Endothelial cell (in vitro differentiated cells): ENCODE measurements around the gene MED22. TPM values are rescaled to one million over a fixed set of nuclear protein-coding genes. Genes with fewer than 3 reads are reported as not detected.

Experiments
- DNase-seq: peaks from one replicate; pipeline ENCODE4 v3.0.0; 2021; ENCODE audit warnings: low spot score
- H3K27ac Mint-ChIP-seq: one replicate; pipeline ENCODE4 v1.8.0; 2021; ENCODE audit warnings: mixed read lengths, inconsistent platforms; ENCODE audit not compliant: unreplicated experiment
- H3K27me3 Mint-ChIP-seq: one replicate; pipeline ENCODE4 v1.8.0; 2021; ENCODE audit warnings: mild to moderate bottlenecking, moderate library complexity, mixed read lengths, inconsistent platforms; ENCODE audit not compliant: unreplicated experiment
- H3K36me3 Mint-ChIP-seq: one replicate; pipeline ENCODE4 v1.8.0; 2021; ENCODE audit warnings: mild to moderate bottlenecking, low read depth, mixed read lengths, inconsistent platforms; ENCODE audit not compliant: unreplicated experiment
- H3K4me1 Mint-ChIP-seq: one replicate; pipeline ENCODE4 v1.8.0; 2021; ENCODE audit warnings: mild to moderate bottlenecking, mixed read lengths, inconsistent platforms; ENCODE audit not compliant: unreplicated experiment
- H3K4me3 Mint-ChIP-seq: one replicate; pipeline ENCODE4 v1.8.0; 2021; ENCODE audit warnings: mild to moderate bottlenecking, mixed read lengths, inconsistent platforms; ENCODE audit not compliant: unreplicated experiment
- H3K9me3 Mint-ChIP-seq: one replicate; pipeline ENCODE4 v1.8.0; 2021; ENCODE audit warnings: mixed read lengths, inconsistent platforms; ENCODE audit not compliant: unreplicated experiment
- total RNA-seq: library from RNA; stranded (reverse); fragmentation: NEBNext Ultra II Directional; extraction: Animal tissue kit (Norgen Biotek cat#: 25700); gene quantifications from one replicate; pipeline ENCODE4 v1.2.1, GENCODE V29; 2021; ENCODE audit not compliant: unreplicated experiment
- TF ChIP-seq, protein P1 (sequence below): fragments of 200-600 bp; sonication (generic); IDR thresholded peaks from one replicate; pipeline ENCODE4 v1.5.0; 2021; ENCODE audit warnings: antibody characterized with exemption; ENCODE audit not compliant: unreplicated experiment

The MED22 gene
- total RNA-seq, 1 donor from 2014 or later: 32.9 TPM

GRCh38 chr9:133307301-133307700, 40.6 kb downstream of the MED22 start:
- DNase-seq: no peak
- Mint-ChIP-seq H3K27ac (no peak overlapping the region), H3K4me1 (no peaks in the 10 kb centered on the region)

GRCh38 chr9:133306242-133307204, 41.4 kb downstream of the MED22 start:
- TF ChIP-seq, protein P1, sequence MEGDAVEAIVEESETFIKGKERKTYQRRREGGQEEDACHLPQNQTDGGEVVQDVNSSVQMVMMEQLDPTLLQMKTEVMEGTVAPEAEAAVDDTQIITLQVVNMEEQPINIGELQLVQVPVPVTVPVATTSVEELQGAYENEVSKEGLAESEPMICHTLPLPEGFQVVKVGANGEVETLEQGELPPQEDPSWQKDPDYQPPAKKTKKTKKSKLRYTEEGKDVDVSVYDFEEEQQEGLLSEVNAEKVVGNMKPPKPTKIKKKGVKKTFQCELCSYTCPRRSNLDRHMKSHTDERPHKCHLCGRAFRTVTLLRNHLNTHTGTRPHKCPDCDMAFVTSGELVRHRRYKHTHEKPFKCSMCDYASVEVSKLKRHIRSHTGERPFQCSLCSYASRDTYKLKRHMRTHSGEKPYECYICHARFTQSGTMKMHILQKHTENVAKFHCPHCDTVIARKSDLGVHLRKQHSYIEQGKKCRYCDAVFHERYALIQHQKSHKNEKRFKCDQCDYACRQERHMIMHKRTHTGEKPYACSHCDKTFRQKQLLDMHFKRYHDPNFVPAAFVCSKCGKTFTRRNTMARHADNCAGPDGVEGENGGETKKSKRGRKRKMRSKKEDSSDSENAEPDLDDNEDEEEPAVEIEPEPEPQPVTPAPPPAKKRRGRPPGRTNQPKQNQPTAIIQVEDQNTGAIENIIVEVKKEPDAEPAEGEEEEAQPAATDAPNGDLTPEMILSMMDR: no peak
- Mint-ChIP-seq H3K9me3 (peaks cover 5% of the 10 kb centered on the region), H3K27me3 (peaks cover 2% of the 10 kb centered on the region), H3K4me1 (no peaks in the 10 kb centered on the region), H3K36me3 (no peaks in the 10 kb centered on the region), H3K27ac (no peak overlapping the region), H3K4me3 (no peak overlapping the region)
- DNase-seq: no peak

More at GRCh38 chr9:133307301-133307700, 40.6 kb downstream of the MED22 start:
- TF ChIP-seq, protein P1: no peak
- peaks cover 5% of the 10 kb centered on the region for H3K9me3 Mint-ChIP-seq
- peaks cover 2% of the 10 kb centered on the region for H3K27me3 Mint-ChIP-seq
- H3K4me3 Mint-ChIP-seq: no peak overlapping the region
- no peaks in the 10 kb centered on the region for H3K36me3 Mint-ChIP-seq

GRCh38 chr9:133305731-133306130, 42.2 kb downstream of the MED22 start:
- Mint-ChIP-seq H3K36me3 (no peaks in the 10 kb centered on the region), H3K4me3 (no peak overlapping the region), H3K27me3 (peaks cover 3% of the 10 kb centered on the region), H3K27ac (no peak overlapping the region), H3K4me1 (no peaks in the 10 kb centered on the region), H3K9me3 (peaks cover 5% of the 10 kb centered on the region)
- TF ChIP-seq, protein P1: no peak
- no peak for DNase-seq

DNA sequence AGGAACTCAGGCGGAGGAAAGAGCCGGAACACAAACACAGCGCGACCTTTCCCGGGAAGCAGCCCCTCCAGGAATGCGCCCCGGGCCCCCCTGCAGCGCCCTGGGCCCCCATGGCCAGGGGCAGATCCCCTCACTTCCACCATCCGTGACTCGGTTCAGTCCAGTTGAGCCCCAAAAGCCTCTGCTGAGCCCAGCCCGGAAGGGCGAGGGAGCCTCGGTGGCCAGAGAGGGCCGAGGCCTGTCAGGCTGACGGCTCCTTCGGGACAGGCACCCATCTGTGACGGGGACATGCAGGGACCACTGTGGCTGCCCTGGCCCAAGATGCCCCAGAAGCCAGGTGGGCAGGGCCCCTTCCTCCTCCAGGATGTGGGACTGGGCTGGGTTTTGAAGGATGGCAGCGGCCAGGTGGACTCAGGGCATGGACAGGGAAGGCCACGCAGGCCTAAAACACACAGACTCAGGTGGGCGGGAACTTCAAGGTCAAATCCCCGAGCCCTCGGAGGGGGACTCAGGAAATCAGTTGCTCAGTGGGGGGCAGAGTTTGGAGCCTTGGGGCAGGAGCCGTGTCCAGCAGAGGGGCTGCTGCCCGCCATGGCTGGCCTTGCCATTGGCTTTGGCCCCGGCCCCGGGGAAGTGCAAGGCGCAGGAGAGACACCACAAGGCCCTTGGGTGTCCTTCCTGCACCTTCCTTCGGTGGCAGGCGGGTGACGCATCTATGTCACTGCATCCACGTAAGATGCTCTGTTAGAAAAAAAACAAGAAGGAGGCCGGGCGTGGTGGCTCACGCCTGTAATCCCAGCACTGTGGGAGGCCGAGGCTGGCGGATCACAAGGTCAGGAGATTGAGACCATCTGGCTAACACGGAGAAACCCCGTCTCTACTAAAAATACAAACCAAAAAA, 43.2 kb downstream of the MED22 start:
- Mint-ChIP-seq H3K27me3 (peaks cover 3% of the 10 kb centered on the region), H3K36me3 (no peaks in the 10 kb centered on the region), H3K9me3 (peaks cover 2% of the 10 kb centered on the region), H3K4me1 (no peaks in the 10 kb centered on the region), H3K27ac (no peak overlapping the region), H3K4me3 (no peak overlapping the region)
- TF ChIP-seq, protein P1: no peak
- no peak for DNase-seq
